Colon (tissue), 2 donors: ENCODE results near the gene HCFC2.
A peak's percentile ranks its signal among the peaks of the same experiment; 100 is the strongest.

Experiments used
- FAIRE-seq: peaks from 2 replicates; lab custom pipeline; 2012; peaks lifted over from hg19 to GRCh38; lab: Jason Lieb, UNC
- donor health status: control.
- donor health status: control.

Gene HCFC2

DNA sequence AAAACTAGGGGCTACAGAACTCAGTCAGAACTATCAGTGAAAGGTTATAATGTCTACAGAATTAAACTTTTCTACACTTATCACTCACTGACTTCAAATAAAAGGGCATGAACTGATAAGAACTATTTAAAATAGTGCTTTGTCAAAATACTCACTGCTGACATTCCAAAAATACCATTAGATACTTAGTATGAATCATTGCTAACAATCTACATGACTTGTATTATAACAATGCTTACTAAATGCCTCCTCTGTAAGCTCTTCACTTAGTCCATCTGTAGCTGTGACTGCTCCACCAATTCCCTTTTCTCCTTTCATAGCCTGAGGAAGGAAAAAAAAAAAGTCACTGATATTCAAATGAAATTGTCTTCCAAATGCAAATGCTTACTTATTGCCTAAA lies 56.7 kb downstream of the HCFC2 start:
- no peak for FAIRE-seq

DNA sequence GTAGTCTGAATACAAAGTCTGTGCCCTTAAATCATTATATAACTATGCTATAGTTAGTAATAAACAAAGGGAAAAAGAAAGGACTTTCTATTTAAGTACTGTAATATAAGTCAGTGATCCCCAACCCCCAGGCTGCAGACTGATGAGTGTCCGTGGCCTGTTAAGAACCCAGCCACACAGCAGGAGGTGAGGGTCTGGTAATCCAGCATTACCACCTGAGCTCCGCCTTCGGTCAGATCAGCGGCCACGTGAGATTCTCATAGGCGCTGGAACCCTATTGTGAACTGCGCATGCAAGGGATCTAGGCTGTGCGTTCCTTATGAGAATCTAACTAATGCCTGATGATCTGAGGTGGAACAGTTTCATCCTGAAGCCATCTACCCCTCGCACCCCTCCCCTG lies 58.0 kb downstream of the HCFC2 start:
- FAIRE-seq: no peak

DNA sequence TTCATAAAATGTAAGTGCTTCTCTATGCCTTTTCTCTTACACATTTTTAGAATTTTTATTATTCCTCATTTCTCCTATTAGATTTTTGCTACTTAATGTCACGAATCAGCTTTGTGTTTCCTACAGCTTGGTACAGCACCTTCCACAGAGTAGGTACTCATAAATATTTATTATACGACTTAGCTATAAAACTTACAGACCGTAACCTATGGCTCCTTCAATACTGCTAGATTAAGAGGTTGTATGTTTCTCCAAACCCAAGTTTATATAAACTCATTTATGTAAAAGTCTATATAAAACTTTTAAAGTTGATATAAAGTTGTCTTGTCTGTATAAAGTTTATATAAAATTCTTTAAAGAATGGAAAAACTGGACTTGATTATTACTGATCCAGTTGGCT lies 62.2 kb downstream of the HCFC2 start:
- FAIRE-seq: peak; percentile 31

DNA sequence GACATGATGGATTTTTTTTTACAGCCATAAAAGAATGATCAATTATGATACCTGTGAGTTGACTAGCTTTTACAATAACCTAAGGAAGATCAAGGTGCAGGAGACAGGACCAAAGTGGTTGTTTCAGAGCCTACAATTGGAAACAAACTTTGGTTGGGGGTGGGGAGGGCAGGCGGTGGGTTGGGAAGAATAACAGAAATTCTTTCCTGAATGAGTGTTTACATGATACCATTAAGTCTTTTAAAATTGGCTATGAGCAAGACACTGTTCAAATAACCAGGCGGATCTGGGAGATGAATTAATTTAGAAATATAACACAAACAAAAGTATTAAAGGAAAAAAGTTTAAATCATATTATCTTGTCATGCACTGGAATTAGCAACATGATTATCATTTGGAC lies 66.4 kb downstream of the HCFC2 start:
- FAIRE-seq: no peak

DNA sequence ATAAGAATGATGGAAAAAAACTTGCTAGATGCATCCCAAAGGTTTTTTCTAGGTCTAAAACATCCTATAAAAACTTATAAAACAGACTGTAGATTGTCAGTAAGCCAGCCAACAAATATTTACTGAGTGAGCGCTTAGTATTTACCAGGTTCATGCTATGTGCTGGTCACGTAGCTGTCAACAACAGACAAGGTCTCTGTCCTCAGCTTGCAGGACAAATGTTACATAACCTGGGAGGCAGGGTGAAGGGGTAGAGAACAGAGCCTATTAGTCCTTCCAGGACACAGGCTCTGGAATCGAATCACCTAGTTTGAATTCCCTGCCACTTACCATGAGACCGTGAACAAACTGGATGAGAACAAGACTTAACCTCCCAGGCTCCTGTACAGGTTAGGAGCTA lies 67.3 kb downstream of the HCFC2 start:
- FAIRE-seq: no peak

DNA sequence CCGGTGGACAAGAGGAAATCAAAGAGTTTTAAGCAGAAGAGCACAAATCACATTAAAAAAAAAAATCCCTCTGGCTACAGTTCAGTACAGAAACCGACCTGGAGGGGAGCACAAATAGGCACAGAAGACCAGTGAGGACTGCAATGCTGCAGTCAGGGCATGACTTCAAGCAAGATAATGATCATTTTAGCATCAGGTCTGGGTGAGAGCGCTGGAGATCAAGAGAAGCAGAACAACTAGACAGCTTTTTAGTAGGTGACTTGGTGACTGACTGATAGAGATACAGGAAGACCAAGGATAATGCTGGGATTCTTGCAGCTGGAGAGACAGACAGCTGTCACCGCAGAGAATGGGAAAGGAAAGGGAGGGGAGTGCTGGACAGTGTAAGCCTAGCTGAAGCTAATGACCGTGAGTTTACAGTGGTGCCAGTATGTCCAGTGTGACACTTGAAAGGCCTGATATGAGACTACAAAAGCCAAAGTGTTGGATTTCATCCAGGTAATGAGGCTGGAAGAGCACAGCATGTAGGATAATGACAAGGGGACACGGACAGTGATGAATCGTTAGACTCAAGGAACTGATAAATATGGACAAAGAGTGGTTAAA lies 68.1 kb downstream of the HCFC2 start:
- no peak for FAIRE-seq

DNA sequence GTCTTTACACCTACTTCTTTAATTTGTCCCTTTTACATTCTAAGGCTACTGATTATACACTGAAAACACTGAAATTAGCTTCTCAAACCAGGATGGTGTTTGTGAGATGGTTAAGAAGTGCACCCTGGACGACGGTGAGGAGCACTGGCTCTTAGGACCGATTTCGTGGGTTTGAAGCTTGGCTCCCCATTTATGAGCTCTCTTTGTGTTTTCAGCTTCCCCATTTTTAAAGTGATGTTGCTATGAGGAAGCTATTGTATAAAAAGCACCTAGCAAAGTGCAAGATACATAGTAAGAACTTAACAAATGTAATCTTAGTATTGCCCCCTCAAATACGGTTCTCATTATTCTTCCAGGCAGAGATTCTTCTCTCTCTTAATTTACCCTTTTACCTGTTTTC lies 69.0 kb downstream of the HCFC2 start:
- no peak for FAIRE-seq

DNA sequence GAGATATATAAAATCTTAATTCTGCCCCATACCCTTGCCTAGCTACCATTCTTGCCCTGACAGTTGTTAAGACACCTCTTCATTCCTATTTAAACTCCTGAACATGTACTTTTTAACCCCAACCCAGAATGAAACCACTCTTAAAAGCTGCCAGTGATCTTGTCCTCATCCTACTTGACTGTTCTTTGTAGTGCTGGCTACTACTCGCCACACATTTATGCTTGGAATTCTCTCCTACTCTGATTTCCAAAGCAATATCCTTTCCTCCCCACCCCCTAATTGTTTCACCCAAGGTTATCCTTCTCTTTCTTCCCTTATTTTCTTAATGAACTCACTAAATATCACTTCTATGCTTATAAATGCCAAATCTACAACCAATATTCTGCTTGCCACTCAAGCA lies 69.5 kb downstream of the HCFC2 start:
- FAIRE-seq: no peak

DNA sequence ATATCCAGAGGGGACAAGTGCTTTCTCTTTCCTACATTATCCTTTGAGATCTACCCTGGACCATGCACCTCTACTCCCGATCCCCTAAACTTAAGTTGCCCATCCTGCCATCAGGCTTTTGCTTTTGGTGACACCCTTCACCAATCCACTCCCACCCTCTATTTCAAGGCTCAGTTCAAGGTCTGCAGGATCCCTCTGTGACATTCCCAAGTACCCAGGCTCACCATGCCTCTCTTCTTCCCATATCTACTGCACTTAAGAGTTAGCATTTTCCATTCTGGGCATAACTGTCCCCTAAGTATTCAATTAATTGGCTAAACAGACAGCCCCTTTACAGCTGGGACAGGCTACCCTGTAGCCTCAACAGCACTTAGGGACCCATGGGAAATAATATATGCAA lies 70.6 kb downstream of the HCFC2 start:
- FAIRE-seq: no peak

DNA sequence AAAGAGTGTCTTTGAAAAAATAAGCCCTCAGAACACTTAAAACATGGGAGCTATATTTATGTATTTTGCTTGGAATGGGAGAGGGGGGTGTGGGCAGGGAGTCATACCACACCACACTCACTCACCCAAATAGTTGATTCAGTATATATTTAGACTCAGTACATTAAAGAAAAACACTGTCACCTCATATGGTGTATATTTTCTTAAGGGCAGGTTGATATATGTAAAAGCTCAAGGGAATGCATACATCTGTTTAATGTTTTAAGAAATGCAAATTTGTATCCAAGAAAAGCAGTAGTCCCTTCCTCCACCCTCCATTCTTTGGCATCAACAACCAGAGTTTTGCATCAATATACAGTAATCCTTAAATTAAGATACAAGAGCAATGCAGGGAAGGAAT lies 72.2 kb downstream of the HCFC2 start:
- no peak for FAIRE-seq

DNA sequence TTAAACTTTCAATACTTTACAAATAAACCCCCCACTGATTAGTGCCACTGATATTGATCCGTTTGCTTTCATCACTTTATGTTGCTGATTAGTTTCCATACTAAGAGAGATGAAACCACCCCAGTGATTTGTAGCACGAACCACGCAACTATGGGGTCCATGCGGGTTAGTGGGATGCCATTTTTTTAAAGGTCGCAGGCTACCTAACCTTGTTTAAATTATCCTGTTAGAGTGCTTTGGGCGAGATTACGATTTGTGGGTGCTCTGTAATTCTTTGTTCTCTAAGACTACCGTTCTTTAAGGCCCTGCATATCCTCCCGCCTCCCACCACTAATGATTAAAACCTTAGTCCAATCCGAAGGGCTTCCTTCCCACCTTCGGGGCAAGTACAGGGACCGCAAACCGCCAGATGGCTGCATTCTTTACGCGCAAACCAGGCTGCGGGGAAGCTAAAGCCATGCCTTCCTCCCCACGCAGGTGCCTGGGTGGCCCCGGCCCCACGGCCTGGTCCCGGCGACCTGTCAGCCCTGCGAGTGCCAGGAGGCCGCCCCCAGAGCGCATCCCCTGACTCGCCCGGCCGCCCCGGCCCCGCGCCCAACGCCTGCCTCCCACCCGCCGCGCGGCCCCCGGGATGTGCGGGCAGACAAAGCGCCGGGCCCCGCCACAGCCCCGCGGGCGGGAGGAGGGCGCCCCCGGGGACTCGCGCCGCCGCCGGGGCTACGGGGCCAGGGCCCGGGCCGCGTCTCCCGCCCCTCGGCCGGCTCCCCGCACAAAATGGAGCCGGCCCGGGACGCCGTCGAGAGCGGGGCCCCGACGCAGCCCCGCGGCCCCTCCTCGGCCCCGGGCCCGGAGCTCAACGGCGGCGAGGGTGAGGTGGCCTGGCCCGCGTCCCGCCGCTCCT lies 72.9 kb downstream of the HCFC2 start:
- no peak for FAIRE-seq

DNA sequence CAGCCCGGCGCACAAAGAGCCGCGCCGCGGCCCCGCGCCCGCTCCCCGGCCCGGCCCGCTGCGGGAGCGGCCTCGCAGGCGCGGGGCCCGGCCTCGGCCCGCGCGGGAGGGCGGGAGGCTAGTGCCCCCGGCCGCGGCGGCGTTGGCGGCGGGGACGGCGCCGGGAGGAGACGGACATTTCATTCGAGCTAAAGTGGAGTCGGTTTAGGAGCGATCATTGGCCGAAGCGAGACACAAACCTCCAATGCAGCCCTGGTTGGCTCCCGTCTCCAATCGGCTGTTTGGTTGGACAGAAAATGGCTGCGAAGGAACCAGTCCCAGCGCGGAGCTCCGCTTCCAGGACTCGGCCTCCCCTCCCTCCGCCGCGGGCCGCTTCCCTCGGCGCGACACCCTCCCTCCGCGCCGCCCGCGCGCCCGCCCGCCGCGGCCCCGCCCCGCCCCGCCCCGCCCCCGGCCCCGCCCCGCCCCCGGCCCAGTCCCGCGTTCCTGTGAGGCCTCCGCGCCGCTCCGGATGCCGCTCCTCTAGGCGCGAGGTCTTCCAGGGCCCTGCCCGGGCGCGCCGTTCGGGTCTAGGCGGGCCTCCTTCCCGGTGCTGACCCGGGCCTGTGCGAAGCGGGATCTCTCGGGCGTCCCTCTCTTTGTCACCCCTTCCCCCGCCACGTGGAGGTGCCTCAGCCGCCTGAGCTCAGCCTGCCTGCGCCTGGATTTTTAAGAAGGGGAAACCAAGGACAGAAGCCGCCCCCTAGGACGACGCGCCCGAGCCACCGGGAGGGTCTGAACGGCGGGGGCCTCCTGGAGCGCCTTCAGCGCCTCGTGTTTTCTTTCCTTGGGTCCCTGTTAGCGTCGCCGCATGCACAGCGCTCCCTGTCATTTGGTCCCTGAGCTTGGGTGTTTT lies 73.8 kb downstream of the HCFC2 start, which contains the start of gene NFYB:
TSS of gene NFYB (minus strand) at position 309 of the 895 bp plus-strand sequence. CDS start 2,757 bp downstream, outside the sequence.
- no peak for FAIRE-seq

DNA sequence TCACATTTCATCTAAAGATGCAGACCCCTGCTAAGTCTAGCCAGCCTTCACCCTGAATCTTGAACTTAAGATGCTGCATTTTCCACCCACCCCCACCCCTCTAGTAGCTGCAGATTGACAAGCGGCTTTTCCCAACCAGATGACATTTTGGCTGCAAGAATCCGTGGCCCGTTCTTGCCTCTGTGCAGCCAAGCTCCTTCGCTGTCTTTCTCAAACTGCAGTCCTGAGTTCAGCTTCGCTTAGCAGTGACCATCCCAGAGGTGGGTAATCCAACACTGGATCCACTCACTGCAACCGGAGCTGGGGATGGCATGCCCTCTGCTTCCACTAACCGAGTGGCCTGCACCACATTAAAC lies 74.4 kb downstream of the HCFC2 start:
- FAIRE-seq: no peak

DNA sequence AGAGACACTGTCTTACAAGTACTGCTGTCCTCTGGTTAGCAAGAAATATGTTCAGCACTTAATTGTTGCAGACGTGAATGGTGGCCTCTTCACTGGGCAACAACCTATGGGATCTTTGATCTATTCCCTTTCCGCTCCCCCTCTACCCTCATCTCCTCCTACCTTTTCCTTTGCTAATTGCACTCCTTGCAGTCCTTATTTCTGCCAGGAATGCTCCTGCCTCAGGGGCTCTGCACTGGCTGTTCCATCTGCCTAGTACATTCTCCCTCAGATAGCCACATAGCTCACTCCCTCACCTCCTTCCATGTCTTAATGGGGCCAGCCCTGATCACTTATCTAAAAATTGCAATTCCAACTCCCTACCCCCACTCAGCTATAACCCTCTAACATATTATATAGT lies 78.2 kb downstream of the HCFC2 start:
- FAIRE-seq: no peak

DNA sequence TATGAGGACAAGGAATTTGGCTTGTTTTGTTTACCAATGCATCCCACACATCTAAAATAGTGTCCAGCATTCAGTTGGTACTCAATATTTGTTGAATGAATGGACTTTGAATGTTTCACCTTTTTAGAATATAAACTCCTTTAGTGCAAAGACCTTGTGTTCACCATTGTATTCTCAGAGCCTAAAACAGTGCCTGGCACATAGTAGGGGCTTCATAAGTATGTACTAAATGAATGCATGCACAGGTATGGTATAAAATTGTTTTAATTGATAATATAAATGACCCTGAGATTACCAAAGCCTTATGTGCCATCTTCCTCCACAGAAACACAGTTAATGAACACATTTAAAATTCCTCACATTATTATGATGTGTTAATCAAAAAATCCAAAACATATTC lies 78.7 kb downstream of the HCFC2 start:
- FAIRE-seq: no peak

DNA sequence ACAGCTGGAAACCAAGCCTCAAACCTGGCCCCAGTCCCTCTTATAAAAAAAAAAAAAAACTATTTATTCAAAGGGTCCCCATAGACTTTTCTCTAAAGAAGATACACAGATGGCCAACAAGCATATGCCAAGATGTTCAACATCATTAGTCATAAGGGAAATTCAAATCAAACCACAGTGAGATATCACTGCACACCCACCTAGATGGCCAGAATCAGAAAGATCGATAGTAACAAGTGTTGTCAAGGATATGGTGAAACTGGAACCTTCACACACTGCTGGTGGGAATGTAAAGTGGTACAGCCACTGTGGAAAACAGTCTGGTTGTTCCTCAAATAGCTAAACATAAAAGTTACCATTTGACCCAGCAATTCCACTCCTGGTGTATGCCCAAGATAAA lies 79.6 kb downstream of the HCFC2 start:
- FAIRE-seq: no peak

DNA sequence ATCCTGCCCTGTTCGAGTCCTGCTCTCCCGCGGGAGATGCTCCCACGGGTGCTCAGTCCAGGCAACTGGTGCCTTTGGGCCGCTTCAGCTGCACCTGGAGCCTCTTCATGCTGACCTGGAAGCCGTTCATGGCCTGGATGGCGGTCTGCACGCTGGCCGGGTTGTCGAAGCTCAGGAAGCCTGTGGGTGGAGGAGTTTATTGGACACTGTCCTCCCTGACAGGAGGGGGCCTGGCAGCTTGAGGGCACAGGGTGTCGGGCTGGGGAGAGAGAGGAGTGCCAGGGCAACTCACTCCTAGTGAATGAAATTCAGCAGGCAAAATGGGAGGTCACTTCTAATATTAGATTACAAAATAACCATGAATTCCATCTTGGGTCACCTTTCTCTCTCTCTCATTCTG lies 83.0 kb downstream of the HCFC2 start:
- no peak for FAIRE-seq

DNA sequence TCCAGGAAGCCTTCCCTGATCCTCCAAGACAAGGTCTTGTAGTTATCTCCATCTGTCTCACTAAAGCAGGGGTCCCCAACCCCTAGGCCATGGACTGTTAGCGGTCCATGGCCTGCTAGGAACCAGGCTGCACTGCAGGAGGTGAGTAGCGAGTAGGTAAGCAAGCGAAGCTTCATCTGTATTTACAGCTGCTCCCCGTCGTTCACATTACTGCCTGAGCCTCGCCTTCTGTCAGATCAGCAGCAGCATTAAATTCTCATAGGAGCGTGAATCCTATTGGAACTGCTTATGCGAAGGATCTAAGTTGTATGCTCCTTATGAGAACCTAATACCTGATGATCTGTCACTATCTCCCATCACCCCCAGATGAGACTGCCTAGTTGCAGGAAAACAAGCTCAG lies 86.1 kb downstream of the HCFC2 start:
- no peak for FAIRE-seq

DNA sequence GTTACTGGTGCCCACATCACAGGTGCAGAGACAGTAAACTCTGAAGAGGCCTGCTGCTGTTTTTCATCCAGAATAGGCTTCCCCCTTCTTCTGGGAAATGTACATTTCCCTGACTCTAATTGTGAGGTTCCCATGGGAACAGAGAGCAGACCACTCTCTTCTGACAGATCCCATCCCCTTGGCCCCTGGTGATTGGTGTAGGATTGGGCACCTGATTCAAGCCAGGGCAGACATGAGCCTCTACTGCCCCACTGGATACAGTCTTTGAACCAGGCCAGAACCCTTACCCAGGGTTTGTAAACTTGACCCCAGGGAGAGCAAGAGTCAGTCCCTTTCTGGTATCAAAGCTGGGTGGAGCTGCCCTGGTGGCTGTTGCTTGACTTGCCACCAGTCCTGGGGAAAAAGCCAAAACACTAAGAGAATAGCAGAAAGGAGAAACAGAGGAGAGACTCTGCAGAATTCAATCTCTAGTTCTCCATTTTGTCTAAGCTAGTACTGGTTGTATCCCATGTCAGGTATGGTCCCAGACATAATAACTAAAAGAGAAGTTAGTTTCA lies 88.4 kb downstream of the HCFC2 start:
- no peak for FAIRE-seq

DNA sequence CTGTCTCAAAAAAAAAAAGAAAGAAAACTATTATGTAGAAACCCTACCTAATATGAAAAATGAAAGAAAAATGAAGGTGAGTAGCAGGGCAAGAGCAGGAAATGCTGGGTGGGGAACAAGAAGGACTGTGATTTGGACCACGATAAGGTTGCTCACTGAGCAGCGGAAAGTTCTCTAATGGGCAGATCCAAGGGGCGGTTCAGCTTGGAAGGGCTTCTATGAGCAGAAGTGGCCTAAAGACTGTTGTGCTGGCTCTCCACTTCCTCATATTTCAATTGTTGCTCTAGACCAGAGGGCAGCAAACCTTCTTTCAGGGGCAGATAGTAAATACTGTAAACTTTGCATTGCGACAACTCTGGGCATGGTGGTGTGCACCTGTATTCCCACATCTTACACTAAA lies 90.0 kb downstream of the HCFC2 start:
- FAIRE-seq: no peak

DNA sequence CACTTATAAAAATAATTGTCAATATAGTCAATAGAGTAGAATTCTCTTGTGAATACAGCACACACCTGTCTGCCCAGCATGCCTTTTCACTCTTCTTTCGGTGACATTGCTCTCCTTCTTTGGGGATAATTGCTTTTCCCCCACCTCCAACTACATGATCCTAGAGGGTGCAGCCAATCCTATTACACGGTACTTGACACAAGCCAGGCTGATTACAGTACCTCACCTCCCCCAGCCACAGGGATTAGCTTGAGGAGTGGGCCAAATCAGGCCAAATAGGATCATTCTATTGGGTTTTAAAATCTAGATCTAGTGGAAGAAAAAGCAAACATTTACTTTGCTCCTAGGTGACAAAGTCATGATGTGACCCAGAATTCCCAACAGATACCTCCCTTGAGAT lies 90.5 kb downstream of the HCFC2 start:
- no peak for FAIRE-seq
